ENCODE results near the gene CSF2. TPM values are rescaled to one million over a fixed set of nuclear protein-coding genes. Genes with fewer than 3 reads are reported as not detected.

Gene CSF2
- total RNA-seq, 1 experiment from 2014 or later = not detected

- DNase-seq (ENCODE audit: low read depth, low spot score) = no peak
- CTCF ChIA-PET = no interaction called here
- in situ Hi-C loops (cut with HindIII; ENCODE audit: low pct_unique_long_range_greater_than_20kb, low sequenced_read_pairs) (no loop called here), intact Hi-C loops (cut with micrococcal nuclease; ENCODE audit: unreplicated experiment) (no loop called here)
- H3K36me3 ChIP-seq (ENCODE audit: control insufficient read depth, insufficient read depth, low read length) = no peaks in the 10 kb centered on the region
- no TSS peak for BruUV-seq (replicated peaks)
- POLR2A ChIA-PET = no interaction called here
- no peaks in the 10 kb centered on the region for H3K4me1 ChIP-seq (ENCODE audit: control insufficient read depth, insufficient read depth, low read length)
- no peak overlapping the region for H3K4me3 ChIP-seq (ENCODE audit: low read depth in 2 of 2, low read length in 2 of 2)
- H3K9me3 ChIP-seq (ENCODE audit: control insufficient read depth, insufficient read depth, low read depth, low read length) = no peaks in the 10 kb centered on the region
- no peak for ATAC-seq
- no peaks in the 10 kb centered on the region for H3K27me3 ChIP-seq (ENCODE audit: control insufficient read depth, insufficient read depth, low read length)
- TF ChIP-seq TCF7L2 (IDR thresholded peaks at IDR 0.05; ENCODE audit: low read depth, low read length) = no peak
- TF ChIP-seq, protein P1, sequence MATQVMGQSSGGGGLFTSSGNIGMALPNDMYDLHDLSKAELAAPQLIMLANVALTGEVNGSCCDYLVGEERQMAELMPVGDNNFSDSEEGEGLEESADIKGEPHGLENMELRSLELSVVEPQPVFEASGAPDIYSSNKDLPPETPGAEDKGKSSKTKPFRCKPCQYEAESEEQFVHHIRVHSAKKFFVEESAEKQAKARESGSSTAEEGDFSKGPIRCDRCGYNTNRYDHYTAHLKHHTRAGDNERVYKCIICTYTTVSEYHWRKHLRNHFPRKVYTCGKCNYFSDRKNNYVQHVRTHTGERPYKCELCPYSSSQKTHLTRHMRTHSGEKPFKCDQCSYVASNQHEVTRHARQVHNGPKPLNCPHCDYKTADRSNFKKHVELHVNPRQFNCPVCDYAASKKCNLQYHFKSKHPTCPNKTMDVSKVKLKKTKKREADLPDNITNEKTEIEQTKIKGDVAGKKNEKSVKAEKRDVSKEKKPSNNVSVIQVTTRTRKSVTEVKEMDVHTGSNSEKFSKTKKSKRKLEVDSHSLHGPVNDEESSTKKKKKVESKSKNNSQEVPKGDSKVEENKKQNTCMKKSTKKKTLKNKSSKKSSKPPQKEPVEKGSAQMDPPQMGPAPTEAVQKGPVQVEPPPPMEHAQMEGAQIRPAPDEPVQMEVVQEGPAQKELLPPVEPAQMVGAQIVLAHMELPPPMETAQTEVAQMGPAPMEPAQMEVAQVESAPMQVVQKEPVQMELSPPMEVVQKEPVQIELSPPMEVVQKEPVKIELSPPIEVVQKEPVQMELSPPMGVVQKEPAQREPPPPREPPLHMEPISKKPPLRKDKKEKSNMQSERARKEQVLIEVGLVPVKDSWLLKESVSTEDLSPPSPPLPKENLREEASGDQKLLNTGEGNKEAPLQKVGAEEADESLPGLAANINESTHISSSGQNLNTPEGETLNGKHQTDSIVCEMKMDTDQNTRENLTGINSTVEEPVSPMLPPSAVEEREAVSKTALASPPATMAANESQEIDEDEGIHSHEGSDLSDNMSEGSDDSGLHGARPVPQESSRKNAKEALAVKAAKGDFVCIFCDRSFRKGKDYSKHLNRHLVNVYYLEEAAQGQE (IDR thresholded peaks at IDR 0.05; ENCODE audit: insufficient read depth in 1 of 2, low read depth in 2 of 2, low read length in 1 of 2) = no peak
- TF ChIP-seq CTCF (IDR thresholded peaks at IDR 0.05) = no peak
- no peak for TF ChIP-seq POLR2AphosphoS5 (IDR thresholded peaks at IDR 0.05; ENCODE audit: low read depth, low read length)
- no peak for TF ChIP-seq SIN3A (IDR thresholded peaks at IDR 0.05; ENCODE audit: borderline replicate concordance, insufficient read depth, low read depth, low read length)
- H3K27ac ChIP-seq (ENCODE audit: low read length) = no peak overlapping the region
Observed at GRCh38 chr5:132057498-132058255, 15.9 kb upstream of the CSF2 start.

DNA sequence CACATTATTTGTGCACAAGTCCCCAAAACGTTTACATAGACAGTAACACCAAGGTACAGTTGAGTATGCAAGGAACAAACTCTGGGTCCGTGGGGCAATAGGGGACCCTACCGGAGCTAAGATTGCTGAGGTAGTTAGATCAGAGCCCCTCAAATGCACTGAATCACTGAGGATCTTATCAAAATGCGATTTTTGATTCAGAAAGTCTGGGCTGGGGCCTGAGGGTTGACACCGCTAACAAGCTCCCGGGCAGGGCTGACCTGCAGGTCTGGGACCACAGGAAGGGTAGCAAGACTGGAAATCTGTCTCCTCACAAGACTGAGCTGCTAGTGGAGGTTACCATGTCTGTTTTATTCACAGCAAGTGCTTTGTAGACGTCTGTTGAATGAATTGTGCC is 14.9 kb upstream of the CSF2 start:
- no peaks in the 10 kb centered on the region for H3K9me3 ChIP-seq (ENCODE audit: control insufficient read depth, insufficient read depth, low read depth, low read length)
- DNase-seq (ENCODE audit: low read depth, low spot score) = no peak
- no peaks in the 10 kb centered on the region for H3K27me3 ChIP-seq (ENCODE audit: control insufficient read depth, insufficient read depth, low read length)
- no peaks in the 10 kb centered on the region for H3K4me1 ChIP-seq (ENCODE audit: control insufficient read depth, insufficient read depth, low read length)
- H3K4me3 ChIP-seq (ENCODE audit: low read depth in 2 of 2, low read length in 2 of 2) = no peak overlapping the region
- H3K36me3 ChIP-seq (ENCODE audit: control insufficient read depth, insufficient read depth, low read length) = no peaks in the 10 kb centered on the region
- ChIA-PET POLR2A (no interaction called here), CTCF (no interaction called here)
- BruUV-seq (replicated peaks) = no TSS peak
- TF ChIP-seq TCF7L2 (IDR thresholded peaks at IDR 0.05; ENCODE audit: low read depth, low read length) (no peak), CTCF (IDR thresholded peaks at IDR 0.05) (no peak)
- ATAC-seq = no peak
- no peak overlapping the region for H3K27ac ChIP-seq (ENCODE audit: low read length)
- in situ Hi-C loops (cut with HindIII; ENCODE audit: low pct_unique_long_range_greater_than_20kb, low sequenced_read_pairs) = no loop called here
- intact Hi-C loops (cut with micrococcal nuclease; ENCODE audit: unreplicated experiment) = no loop called here

Measured in Panc1 (cell line).